Epithelial cell of esophagus (primary cell): ENCODE results near the gene LIPH.
A peak's percentile ranks its signal among the peaks of the same experiment; 100 is the strongest.

Experiments used
- DNase-seq: peaks from one replicate; pipeline ENCODE4 v3.0.0; 2010; ENCODE audit warnings: low read depth
- H3K4me3 ChIP-seq: 2 replicates; pipeline ENCODE4 v1.5.1; 2011; ENCODE audit warnings: mild to moderate bottlenecking, low read length, control low read depth
- TF ChIP-seq, protein P1 (sequence below): IDR thresholded peaks from 2 replicates; pipeline ENCODE4 v1.5.1; 2011; ENCODE audit warnings: low read depth, mild to moderate bottlenecking, low read length, control low read depth, inconsistent platforms; ENCODE audit not compliant: insufficient read depth; ENCODE audit errors: missing control alignments

LIPH gene

DNA sequence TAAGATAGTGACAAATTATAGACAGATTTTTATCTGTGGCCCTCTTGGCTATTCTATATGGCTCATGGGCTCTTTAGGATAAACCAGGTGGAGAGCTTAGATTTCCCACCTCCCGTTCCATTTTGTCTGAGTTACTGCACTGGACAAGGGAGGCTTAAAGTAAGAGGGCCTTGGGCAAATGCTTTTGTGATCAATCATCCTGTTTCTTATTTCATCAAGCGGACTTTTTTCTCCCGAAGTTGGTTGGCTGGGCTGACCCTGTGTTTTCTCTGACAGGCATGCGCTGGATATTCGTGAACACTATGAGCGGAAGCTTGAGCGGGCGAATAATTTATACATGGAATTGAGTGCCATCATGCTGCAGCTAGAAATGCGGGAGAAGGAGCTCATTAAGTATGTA lies 86.9 kb downstream of the LIPH start:
- DNase-seq: no peak
- no peak overlapping the region for H3K4me3 ChIP-seq
- TF ChIP-seq, protein P1, sequence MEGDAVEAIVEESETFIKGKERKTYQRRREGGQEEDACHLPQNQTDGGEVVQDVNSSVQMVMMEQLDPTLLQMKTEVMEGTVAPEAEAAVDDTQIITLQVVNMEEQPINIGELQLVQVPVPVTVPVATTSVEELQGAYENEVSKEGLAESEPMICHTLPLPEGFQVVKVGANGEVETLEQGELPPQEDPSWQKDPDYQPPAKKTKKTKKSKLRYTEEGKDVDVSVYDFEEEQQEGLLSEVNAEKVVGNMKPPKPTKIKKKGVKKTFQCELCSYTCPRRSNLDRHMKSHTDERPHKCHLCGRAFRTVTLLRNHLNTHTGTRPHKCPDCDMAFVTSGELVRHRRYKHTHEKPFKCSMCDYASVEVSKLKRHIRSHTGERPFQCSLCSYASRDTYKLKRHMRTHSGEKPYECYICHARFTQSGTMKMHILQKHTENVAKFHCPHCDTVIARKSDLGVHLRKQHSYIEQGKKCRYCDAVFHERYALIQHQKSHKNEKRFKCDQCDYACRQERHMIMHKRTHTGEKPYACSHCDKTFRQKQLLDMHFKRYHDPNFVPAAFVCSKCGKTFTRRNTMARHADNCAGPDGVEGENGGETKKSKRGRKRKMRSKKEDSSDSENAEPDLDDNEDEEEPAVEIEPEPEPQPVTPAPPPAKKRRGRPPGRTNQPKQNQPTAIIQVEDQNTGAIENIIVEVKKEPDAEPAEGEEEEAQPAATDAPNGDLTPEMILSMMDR: no peak

DNA sequence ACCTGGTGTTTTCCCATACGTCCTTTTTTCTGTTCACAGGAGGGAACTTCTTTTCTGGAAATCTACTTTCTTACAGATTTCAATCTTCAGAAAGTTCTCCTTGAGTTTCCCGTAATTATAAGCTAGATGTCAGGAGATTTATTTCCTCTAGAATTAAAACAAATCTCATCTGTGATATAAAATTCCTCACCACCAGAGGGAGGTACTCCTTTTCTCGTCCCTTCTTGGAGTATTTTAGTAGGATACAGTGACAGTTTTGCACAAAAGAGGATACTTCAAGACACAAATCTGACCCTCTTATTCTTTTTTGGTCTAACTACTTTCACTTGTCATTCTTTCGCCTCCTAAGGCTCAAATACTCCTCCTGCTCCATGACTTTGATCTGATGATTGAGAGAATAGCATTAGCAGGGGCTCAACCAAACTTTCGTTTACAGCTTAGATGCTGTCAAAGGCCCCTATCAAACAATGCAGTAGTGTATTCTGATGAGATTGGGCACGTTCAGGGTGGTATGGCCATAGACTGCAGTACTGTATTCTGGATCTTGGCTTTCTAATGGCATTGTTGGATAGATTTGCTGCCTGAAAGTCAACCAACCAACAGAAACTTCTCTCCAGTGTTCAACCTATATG lies 91.6 kb downstream of the LIPH start:
- no peak overlapping the region for H3K4me3 ChIP-seq
- DNase-seq: peak; percentile 51
- TF ChIP-seq, protein P1: peak; percentile 55

GRCh38 chr3:185460309-185460708 lies 92.1 kb downstream of the LIPH start:
- TF ChIP-seq, protein P1: no peak
- no peak for DNase-seq
- no peak overlapping the region for H3K4me3 ChIP-seq

DNA sequence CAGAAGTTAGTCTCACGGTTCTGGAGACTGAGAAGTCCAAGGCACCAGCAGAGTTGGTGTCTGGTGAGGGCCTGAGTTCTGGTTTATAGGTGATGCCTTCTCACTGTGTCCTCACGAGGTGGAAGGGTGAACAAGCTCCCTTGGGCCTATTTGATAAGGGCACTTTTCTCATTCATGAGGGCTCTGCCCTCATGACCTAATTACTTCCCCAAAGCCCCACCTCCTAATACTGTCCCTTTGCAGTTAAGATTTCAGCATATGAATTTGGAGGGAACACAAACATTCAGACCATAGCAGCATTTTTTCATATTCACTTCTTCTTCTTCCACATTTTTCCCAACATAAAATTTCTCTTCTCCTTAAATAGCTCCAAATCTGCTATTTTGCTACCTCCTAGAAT lies 95.0 kb downstream of the LIPH start:
- DNase-seq: no peak
- TF ChIP-seq, protein P1: no peak
- no peak overlapping the region for H3K4me3 ChIP-seq
